ENCODE results near the gene CD74. TPM values are rescaled to one million over a fixed set of nuclear protein-coding genes. Genes with fewer than 3 reads are reported as not detected.

Gene CD74
- total and polyA plus RNA-seq, 2 donors (not counting 1 experiment from before 2014, with no cell fraction given) = 1.3 to 5.9 TPM

- no peaks in the 10 kb centered on the region for H4K20me1 ChIP-seq (ENCODE audit: control insufficient read depth, extremely low read depth, insufficient read depth, low read length)
- H3K9ac ChIP-seq (ENCODE audit: insufficient read depth, low read length) = no peak overlapping the region
- no peak overlapping the region for H2AFZ ChIP-seq (ENCODE audit: low read length)
- DNase-seq (ENCODE audit: low read depth in 2 of 2) = peak in 1 of 2 donors; percentile 17
- H3K4me2 ChIP-seq (ENCODE audit: extremely low read depth, insufficient read depth, low read length) = no peak overlapping the region
- H3K4me3 ChIP-seq (replicated peaks in 1 of 4; ENCODE audit: control extremely low read depth in 1 of 4, insufficient read depth in 1 of 4, low read depth in 3 of 4, low read length in 4 of 4) = no peak overlapping the region
- TF ChIP-seq CTCF (conservative IDR thresholded peaks at IDR 0.05 in 1 of 2, IDR thresholded peaks at IDR 0.05 in 1 of 2; ENCODE audit: low read depth in 1 of 2, low read length in 2 of 2) (peak; percentile 39 to 63), EZH2 (IDR thresholded peaks at IDR 0.05; ENCODE audit: low read length, missing control alignments) (no peak)
- peaks cover 6% of the 10 kb centered on the region for H3K36me3 ChIP-seq (ENCODE audit: control insufficient read depth, insufficient read depth, low read length)
- no peaks in the 10 kb centered on the region for H3K9me3 ChIP-seq (ENCODE audit: control insufficient read depth, insufficient read depth, low read depth, low read length)
- H3K4me1 ChIP-seq (ENCODE audit: control insufficient read depth, extremely low read depth, insufficient read depth, low read length) = no peaks in the 10 kb centered on the region
- no peaks in the 10 kb centered on the region for H3K27me3 ChIP-seq (ENCODE audit: control insufficient read depth, insufficient read depth, low read length)
- no peak overlapping the region for H3K27ac ChIP-seq (ENCODE audit: insufficient read depth, low read length)
- no peaks in the 10 kb centered on the region for H3K79me2 ChIP-seq (ENCODE audit: control insufficient read depth, insufficient read depth, low read length)
Observed at GRCh38 chr5:150438873-150439546, 26.3 kb upstream of the CD74 start.

- no peaks in the 10 kb centered on the region for H3K4me1 ChIP-seq (ENCODE audit: control insufficient read depth, extremely low read depth, insufficient read depth, low read length)
- H3K9me3 ChIP-seq (ENCODE audit: control insufficient read depth, insufficient read depth, low read depth, low read length) = no peaks in the 10 kb centered on the region
- H4K20me1 ChIP-seq (ENCODE audit: control insufficient read depth, extremely low read depth, insufficient read depth, low read length) = no peaks in the 10 kb centered on the region
- no peak overlapping the region for H3K27ac ChIP-seq (ENCODE audit: insufficient read depth, low read length)
- peak; percentile 75 to 89 for DNase-seq (ENCODE audit: low read depth in 2 of 2)
- no peaks in the 10 kb centered on the region for H3K36me3 ChIP-seq (ENCODE audit: control insufficient read depth, insufficient read depth, low read length)
- H3K4me2 ChIP-seq (ENCODE audit: extremely low read depth, insufficient read depth, low read length) = no peak overlapping the region
- H3K27me3 ChIP-seq (ENCODE audit: control insufficient read depth, insufficient read depth, low read length) = no peaks in the 10 kb centered on the region
- TF ChIP-seq EZH2 (IDR thresholded peaks at IDR 0.05; ENCODE audit: low read length, missing control alignments) (no peak), CTCF (conservative IDR thresholded peaks at IDR 0.05 in 1 of 2, IDR thresholded peaks at IDR 0.05 in 1 of 2; ENCODE audit: low read depth in 1 of 2, low read length in 2 of 2) (peak; percentile 71 to 79)
- no peak overlapping the region for H3K9ac ChIP-seq (ENCODE audit: insufficient read depth, low read length)
- no peak overlapping the region for H3K4me3 ChIP-seq (replicated peaks in 1 of 4; ENCODE audit: control extremely low read depth in 1 of 4, insufficient read depth in 1 of 4, low read depth in 3 of 4, low read length in 4 of 4)
- no peaks in the 10 kb centered on the region for H3K79me2 ChIP-seq (ENCODE audit: control insufficient read depth, insufficient read depth, low read length)
- peak overlapping the region; percentile 57 for H2AFZ ChIP-seq (ENCODE audit: low read length)
Observed at GRCh38 chr5:150436141-150436680, 23.5 kb upstream of the CD74 start.

DNA sequence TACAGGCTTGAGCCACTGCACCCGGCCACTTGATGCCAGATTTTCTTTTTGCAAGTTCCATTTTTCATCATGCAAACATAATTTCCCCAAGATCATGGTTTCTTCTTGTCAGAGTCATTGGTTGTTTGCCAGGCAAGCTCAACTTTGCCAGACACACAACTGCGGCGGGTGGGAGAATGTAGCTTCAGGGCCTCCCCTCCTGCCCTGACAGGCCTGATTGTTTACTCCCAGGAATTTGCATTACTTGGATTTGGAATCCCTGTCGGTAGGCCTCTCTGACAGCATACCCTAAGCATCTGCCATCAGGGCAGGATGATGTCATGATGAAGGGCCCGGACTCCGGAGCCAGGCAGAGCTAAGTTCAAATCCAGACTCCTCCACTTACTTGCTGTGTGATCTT is 21.8 kb upstream of the CD74 start:
- no peak for TF ChIP-seq CTCF (conservative IDR thresholded peaks at IDR 0.05 in 1 of 2, IDR thresholded peaks at IDR 0.05 in 1 of 2; ENCODE audit: low read depth in 1 of 2, low read length in 2 of 2)
- no peak for TF ChIP-seq EZH2 (IDR thresholded peaks at IDR 0.05; ENCODE audit: low read length, missing control alignments)
- no peak overlapping the region for H3K27ac ChIP-seq (ENCODE audit: insufficient read depth, low read length)
- H3K79me2 ChIP-seq (ENCODE audit: control insufficient read depth, insufficient read depth, low read length) = no peaks in the 10 kb centered on the region
- H4K20me1 ChIP-seq (ENCODE audit: control insufficient read depth, extremely low read depth, insufficient read depth, low read length) = no peaks in the 10 kb centered on the region
- no peak overlapping the region for H3K4me2 ChIP-seq (ENCODE audit: extremely low read depth, insufficient read depth, low read length)
- H3K4me3 ChIP-seq (replicated peaks in 1 of 4; ENCODE audit: control extremely low read depth in 1 of 4, insufficient read depth in 1 of 4, low read depth in 3 of 4, low read length in 4 of 4) = no peak overlapping the region
- peak; percentile 81 to 94 for DNase-seq (ENCODE audit: low read depth in 2 of 2)
- H3K4me1 ChIP-seq (ENCODE audit: control insufficient read depth, extremely low read depth, insufficient read depth, low read length) = no peaks in the 10 kb centered on the region
- no peaks in the 10 kb centered on the region for H3K9me3 ChIP-seq (ENCODE audit: control insufficient read depth, insufficient read depth, low read depth, low read length)
- H3K36me3 ChIP-seq (ENCODE audit: control insufficient read depth, insufficient read depth, low read length) = no peaks in the 10 kb centered on the region
- H2AFZ ChIP-seq (ENCODE audit: low read length) = no peak overlapping the region
- no peaks in the 10 kb centered on the region for H3K27me3 ChIP-seq (ENCODE audit: control insufficient read depth, insufficient read depth, low read length)
- no peak overlapping the region for H3K9ac ChIP-seq (ENCODE audit: insufficient read depth, low read length)

Data from fibroblast of lung (primary cell).